ENCODE measurements around the gene PCDHA1.

The PCDHA1 gene

DNA sequence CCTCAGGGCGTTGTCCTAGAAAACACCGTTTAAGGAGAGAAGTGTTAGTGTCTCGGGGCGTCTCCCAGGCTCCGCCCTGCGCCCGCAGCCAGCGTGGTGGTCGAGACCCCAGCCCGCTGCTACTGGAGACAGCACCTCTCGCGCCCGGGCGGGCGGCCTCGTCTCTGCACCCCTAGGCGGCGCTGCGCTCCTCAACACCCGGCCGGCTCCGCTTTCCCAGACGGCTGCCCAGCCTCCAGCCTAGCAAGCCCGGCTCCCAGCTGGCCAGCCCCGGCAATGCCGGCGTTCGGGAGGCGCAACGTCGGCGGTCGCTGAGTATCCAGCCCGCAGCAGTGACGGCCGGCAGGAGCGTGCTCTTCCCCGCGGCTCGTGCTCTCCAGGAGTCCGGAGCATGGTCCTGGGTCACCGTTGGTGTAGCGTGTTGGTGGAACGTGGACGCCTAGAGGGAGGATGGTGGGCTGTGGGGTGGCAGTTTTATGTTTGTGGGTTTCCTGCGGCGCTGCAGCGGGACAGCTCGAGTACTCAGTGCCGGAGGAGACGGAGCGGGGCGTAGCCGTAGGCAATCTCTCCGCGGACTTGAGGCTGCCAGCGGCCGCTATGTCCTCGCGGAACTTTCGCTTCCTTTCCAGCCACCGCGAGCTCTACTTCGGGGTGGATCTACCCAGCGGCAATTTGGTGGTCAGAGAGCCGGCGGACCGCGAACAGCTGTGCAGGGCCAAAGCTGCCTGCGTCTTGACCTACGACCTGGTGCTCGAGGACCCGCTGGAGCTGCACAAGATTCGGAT lies 140.7 kb downstream of the PCDHA1 start (continued):
- TF ChIP-seq, protein P1, sequence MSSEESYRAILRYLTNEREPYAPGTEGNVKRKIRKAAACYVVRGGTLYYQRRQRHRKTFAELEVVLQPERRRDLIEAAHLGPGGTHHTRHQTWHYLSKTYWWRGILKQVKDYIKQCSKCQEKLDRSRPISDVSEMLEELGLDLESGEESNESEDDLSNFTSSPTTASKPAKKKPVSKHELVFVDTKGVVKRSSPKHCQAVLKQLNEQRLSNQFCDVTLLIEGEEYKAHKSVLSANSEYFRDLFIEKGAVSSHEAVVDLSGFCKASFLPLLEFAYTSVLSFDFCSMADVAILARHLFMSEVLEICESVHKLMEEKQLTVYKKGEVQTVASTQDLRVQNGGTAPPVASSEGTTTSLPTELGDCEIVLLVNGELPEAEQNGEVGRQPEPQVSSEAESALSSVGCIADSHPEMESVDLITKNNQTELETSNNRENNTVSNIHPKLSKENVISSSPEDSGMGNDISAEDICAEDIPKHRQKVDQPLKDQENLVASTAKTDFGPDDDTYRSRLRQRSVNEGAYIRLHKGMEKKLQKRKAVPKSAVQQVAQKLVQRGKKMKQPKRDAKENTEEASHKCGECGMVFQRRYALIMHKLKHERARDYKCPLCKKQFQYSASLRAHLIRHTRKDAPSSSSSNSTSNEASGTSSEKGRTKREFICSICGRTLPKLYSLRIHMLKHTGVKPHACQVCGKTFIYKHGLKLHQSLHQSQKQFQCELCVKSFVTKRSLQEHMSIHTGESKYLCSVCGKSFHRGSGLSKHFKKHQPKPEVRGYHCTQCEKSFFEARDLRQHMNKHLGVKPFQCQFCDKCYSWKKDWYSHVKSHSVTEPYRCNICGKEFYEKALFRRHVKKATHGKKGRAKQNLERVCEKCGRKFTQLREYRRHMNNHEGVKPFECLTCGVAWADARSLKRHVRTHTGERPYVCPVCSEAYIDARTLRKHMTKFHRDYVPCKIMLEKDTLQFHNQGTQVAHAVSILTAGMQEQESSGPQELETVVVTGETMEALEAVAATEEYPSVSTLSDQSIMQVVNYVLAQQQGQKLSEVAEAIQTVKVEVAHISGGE (tag by site-specific recombination; conservative IDR thresholded peaks at IDR 0.05; ENCODE audit: low read depth), result no peak
- TF ChIP-seq SCRT2 (tag by site-specific recombination; IDR thresholded peaks at IDR 0.05) (no peak), ZNF19 (tag by site-specific recombination; IDR thresholded peaks at IDR 0.05; ENCODE audit: low read depth) (no peak), ZNF140 (tag by site-specific recombination; IDR thresholded peaks at IDR 0.05) (no peak)
- TF ChIP-seq, protein P2, sequence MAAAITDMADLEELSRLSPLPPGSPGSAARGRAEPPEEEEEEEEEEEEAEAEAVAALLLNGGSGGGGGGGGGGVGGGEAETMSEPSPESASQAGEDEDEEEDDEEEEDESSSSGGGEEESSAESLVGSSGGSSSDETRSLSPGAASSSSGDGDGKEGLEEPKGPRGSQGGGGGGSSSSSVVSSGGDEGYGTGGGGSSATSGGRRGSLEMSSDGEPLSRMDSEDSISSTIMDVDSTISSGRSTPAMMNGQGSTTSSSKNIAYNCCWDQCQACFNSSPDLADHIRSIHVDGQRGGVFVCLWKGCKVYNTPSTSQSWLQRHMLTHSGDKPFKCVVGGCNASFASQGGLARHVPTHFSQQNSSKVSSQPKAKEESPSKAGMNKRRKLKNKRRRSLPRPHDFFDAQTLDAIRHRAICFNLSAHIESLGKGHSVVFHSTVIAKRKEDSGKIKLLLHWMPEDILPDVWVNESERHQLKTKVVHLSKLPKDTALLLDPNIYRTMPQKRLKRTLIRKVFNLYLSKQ (tag by site-specific recombination; IDR thresholded peaks at IDR 0.05; ENCODE audit: borderline replicate concordance), result no peak
- TF ChIP-seq, protein P3, sequence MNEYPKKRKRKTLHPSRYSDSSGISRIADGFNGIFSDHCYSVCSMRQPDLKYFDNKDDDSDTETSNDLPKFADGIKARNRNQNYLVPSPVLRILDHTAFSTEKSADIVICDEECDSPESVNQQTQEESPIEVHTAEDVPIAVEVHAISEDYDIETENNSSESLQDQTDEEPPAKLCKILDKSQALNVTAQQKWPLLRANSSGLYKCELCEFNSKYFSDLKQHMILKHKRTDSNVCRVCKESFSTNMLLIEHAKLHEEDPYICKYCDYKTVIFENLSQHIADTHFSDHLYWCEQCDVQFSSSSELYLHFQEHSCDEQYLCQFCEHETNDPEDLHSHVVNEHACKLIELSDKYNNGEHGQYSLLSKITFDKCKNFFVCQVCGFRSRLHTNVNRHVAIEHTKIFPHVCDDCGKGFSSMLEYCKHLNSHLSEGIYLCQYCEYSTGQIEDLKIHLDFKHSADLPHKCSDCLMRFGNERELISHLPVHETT (tag by site-specific recombination; IDR thresholded peaks at IDR 0.05), result no peak
- TF ChIP-seq, protein P4, sequence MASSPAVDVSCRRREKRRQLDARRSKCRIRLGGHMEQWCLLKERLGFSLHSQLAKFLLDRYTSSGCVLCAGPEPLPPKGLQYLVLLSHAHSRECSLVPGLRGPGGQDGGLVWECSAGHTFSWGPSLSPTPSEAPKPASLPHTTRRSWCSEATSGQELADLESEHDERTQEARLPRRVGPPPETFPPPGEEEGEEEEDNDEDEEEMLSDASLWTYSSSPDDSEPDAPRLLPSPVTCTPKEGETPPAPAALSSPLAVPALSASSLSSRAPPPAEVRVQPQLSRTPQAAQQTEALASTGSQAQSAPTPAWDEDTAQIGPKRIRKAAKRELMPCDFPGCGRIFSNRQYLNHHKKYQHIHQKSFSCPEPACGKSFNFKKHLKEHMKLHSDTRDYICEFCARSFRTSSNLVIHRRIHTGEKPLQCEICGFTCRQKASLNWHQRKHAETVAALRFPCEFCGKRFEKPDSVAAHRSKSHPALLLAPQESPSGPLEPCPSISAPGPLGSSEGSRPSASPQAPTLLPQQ (tag by site-specific recombination; IDR thresholded peaks at IDR 0.05), result peak; percentile 74

DNA sequence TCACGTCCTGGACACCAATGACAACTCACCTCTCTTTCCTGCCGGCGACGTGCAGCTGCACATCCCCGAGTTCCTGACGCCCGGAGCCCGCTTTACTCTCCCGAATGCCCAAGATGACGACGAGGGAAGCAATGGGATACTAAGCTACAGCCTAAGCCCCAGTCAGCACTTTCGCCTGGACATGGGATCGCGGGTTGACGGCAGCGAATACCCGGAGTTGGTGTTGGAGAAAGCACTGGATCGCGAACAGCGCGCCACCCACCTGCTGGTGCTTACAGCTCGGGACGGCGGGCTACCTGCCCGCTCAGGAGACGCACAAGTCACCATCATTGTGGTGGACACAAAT lies 141.3 kb downstream of the PCDHA1 start:
- ChIA-PET CTCF (interaction anchor here (0.7 to 3.4 kb wide), 18 partner anchors 7 to 684 kb away, joined by 3 to 35 read pairs (median 5); partner anchors contain the start of gene PCDHA13), POLR2A (interaction anchor here (1.1 to 1.6 kb wide), 2 partner anchors 39 to 112 kb away, joined by 3 to 7 read pairs; partner anchors contain the start of gene PCDHAC2)
- TF ChIP-seq ZNF830 (tag by site-specific recombination; IDR thresholded peaks at IDR 0.05; ENCODE audit: low read depth) (no peak), ZNF510 (tag by site-specific recombination; IDR thresholded peaks at IDR 0.05; ENCODE audit: insufficient replicate concordance) (no peak), ZNF514 (tag by site-specific recombination; IDR thresholded peaks at IDR 0.05) (no peak)
- TF ChIP-seq, protein P5, sequence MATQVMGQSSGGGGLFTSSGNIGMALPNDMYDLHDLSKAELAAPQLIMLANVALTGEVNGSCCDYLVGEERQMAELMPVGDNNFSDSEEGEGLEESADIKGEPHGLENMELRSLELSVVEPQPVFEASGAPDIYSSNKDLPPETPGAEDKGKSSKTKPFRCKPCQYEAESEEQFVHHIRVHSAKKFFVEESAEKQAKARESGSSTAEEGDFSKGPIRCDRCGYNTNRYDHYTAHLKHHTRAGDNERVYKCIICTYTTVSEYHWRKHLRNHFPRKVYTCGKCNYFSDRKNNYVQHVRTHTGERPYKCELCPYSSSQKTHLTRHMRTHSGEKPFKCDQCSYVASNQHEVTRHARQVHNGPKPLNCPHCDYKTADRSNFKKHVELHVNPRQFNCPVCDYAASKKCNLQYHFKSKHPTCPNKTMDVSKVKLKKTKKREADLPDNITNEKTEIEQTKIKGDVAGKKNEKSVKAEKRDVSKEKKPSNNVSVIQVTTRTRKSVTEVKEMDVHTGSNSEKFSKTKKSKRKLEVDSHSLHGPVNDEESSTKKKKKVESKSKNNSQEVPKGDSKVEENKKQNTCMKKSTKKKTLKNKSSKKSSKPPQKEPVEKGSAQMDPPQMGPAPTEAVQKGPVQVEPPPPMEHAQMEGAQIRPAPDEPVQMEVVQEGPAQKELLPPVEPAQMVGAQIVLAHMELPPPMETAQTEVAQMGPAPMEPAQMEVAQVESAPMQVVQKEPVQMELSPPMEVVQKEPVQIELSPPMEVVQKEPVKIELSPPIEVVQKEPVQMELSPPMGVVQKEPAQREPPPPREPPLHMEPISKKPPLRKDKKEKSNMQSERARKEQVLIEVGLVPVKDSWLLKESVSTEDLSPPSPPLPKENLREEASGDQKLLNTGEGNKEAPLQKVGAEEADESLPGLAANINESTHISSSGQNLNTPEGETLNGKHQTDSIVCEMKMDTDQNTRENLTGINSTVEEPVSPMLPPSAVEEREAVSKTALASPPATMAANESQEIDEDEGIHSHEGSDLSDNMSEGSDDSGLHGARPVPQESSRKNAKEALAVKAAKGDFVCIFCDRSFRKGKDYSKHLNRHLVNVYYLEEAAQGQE (tag by site-specific recombination; IDR thresholded peaks at IDR 0.05), result no peak
- TF ChIP-seq, protein P6, sequence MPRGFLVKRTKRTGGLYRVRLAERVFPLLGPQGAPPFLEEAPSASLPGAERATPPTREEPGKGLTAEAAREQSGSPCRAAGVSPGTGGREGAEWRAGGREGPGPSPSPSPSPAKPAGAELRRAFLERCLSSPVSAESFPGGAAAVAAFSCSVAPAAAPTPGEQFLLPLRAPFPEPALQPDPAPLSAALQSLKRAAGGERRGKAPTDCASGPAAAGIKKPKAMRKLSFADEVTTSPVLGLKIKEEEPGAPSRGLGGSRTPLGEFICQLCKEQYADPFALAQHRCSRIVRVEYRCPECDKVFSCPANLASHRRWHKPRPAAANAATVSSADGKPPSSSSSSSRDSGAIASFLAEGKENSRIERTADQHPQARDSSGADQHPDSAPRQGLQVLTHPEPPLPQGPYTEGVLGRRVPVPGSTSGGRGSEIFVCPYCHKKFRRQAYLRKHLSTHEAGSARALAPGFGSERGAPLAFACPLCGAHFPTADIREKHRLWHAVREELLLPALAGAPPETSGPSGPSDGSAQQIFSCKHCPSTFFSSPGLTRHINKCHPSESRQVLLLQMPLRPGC (tag by site-specific recombination; IDR thresholded peaks at IDR 0.05), result no peak
- Histone ChIP-seq H3K4me3 (ENCODE audit: low read depth, low read length) (peak overlapping the region; percentile 52), H3K4me1 (ENCODE audit: control insufficient read depth, insufficient read depth, low read length) (no peaks in the 10 kb centered on the region), H3K36me3 (ENCODE audit: control insufficient read depth in 2 of 2, insufficient read depth in 1 of 2, low read length in 2 of 2) (no peaks in the 10 kb centered on the region), H3K27ac (ENCODE audit: extremely low read depth, low read depth, low read length) (no peak overlapping the region), H3K9me3 (ENCODE audit: control insufficient read depth, insufficient read depth, low read depth, low read length) (no peaks in the 10 kb centered on the region)
